GM19372 (cell line): ENCODE results near the gene RSAD2.
"Not testable (repeated sequence)": the region's sequence is repeated elsewhere in the genome, so short reads cannot be mapped to it uniquely, and the experiment has no call there.

Experiments used
- ATAC-seq: cut with Tn5 transposase; IDR thresholded peaks from one replicate; pipeline ENCODE4 v1.9.1; 2021; ENCODE audit warnings: mild to moderate bottlenecking, low read depth, moderate library complexity; ENCODE audit not compliant: unreplicated experiment

RSAD2 gene

DNA sequence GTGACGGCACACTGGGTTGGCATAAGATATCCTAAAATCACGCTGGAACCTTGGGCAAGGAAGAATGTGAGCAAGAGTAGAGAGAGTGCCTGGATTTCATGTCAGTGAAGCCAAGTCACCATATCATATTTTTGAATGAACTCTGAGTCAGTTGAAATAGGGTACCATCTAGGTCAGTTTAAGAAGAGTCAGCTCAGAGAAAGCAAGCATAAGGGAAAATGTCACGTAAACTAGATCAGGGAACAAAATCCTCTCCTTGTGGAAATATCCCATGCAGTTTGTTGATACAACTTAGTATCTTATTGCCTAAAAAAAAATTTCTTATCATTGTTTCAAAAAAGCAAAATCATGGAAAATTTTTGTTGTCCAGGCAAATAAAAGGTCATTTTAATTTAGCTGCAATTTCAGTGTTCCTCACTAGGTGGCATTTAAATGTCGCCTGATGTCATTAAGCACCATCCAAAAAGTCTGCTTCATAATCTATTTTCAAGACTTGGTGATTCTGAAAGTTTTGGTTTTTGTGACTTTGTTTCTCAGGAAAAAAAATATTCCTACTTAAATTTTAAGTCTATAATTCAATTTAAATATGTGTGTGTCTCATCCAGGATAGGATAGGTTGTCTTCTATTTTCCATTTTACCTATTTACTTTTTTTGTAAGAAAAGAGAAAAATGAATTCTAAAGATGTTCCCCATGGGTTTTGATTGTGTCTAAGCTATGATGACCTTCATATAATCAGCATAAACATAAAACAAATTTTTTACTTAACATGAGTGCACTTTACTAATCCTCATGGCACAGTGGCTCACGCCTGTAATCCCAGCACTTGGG lies 19.6 kb downstream of the RSAD2 start:
- ATAC-seq: no peak

DNA sequence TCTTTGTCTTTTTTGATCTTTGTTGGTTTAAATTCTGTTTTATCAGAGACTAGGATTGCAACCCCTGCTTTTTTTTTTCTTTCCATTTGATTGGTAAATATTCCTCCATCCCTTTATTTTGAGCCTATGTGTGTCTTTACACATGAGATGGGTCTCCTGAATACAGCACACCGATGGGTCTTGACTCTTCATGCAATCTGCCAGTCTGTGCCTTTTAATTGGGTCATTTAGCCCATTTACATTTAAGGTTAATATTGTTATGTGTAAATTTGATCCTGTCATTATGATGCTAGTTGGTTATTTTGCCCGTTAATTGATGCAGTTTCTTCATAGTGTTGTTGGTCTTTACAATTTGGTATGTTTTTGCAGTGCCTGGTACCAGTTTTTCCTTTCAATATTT lies 25.0 kb downstream of the RSAD2 start:
- ATAC-seq: not testable (repeated sequence)

DNA sequence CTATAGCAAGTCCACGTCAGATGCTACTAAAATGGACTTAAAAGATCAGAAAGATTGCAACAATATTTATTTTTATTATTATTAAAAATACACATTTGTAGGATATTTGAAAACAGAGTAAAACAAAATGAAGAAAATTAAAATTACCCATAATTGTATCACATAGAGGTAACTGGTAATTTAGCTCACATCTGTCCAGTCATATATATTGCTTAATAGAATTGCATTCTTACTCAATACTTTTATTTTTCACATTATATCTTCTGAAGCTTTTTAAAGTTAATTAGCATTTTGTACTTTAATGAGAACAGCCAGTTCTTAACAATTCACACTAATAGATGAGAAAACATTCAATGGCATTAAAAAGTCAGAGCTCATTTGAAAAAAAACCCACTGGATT lies 28.1 kb downstream of the RSAD2 start:
- no peak for ATAC-seq

DNA sequence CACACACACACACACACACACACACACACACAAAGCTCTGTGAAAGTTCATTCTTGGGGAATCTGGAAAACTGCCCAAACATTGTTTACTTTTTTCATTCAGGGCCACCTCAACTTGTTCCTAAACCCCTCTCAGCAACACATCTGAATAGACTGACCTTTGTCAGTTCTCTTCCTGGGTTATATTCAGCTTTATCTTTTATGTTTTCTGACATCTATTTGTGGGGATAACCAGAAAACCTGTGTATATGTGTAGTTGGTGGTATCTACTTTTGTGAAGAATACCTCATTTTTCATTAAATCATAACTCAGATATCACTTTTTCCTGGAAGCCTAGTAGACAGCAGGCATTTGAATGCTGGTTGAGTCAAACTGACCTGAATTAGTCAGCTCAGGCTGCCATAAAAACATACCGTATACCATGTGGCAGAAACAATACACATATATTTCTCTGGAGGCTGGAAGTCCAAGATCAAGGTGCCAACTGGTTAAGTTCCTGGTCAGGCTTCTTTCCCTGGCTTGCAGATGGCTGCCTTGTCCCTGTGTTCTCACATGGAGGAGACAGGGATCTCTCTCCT lies 28.7 kb downstream of the RSAD2 start:
- no peak for ATAC-seq

DNA sequence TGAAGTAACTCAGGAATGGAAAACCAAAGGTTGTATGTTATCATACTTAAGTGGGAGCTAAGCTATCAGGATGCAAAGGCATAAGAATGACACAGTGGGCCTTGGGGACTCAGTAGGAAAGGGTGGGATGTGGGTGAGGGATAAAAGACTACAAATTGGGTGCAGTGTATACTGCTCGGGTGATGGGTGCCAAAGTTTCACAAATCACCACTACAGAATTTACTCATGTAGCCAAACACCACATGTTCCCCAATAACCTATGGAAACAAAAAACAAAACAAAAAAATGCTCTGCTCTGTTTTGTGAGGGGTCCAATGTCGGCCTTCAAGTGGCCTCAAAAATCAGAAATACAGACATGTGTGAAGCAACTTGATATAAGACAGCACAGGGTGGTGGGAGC lies 30.7 kb downstream of the RSAD2 start:
- ATAC-seq: no peak

DNA sequence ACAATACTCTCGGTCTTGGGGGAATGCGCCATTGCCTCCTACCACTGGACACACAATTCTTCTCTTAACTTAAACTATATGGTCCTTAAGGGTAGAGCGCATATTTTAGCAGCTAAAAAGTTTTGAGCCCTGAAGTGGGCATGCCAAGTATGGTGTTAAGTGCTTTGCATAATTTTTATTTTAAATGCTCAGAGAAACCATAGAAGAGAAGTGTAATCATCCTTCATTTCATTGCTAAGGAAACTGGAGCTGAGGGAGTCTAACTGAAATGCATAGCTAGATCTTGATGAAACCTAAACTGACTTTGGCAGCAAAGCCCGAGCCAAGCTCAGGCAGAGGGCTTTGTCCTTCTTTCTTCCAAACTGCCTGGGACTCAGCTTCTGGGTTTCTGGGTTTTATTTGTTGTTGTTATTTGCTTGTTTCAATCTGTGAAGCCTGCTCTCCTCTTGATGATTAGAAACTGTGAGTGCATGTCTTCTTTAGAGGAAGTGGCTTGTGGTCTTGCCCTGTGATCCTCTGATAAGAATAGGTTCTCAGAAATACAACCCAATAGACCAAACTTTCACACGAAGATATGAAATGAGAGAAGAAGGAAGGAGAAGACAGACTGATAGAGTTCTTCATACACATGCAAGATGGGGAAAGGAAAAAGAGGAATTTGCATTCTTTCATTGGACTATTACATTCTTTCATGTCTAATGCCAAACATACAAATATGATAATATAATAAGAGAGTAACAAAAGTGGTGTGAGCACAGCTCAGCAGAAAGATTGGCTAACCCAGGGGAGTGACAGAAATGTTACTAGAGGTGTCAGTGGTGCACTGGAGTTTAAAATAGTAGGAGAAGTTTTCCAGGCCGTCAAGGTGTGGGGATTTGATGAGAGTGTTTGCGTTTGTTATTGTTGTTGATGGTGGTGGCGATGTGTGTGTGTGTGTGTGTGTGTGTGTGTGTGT lies 32.1 kb downstream of the RSAD2 start:
- ATAC-seq: peak; percentile 98

DNA sequence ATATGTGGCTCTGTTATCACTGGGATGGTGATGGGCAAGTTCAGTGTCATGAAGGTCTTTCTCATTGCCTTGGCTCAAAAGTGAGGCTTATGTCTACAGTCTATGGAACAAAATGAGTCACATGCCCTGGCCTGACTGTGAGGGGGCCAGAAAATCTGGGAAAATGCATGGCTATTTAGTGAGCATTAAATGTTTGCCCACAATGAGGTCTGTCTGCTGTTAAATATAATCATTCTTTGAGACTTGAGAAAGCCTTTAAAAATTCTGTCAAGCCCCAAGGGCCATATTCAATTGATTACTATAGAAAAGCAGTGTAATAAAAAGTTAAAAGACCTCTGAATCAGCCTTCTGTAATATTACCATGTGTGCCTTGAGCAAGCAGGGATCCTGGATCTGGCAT lies 34.1 kb downstream of the RSAD2 start:
- no peak for ATAC-seq

DNA sequence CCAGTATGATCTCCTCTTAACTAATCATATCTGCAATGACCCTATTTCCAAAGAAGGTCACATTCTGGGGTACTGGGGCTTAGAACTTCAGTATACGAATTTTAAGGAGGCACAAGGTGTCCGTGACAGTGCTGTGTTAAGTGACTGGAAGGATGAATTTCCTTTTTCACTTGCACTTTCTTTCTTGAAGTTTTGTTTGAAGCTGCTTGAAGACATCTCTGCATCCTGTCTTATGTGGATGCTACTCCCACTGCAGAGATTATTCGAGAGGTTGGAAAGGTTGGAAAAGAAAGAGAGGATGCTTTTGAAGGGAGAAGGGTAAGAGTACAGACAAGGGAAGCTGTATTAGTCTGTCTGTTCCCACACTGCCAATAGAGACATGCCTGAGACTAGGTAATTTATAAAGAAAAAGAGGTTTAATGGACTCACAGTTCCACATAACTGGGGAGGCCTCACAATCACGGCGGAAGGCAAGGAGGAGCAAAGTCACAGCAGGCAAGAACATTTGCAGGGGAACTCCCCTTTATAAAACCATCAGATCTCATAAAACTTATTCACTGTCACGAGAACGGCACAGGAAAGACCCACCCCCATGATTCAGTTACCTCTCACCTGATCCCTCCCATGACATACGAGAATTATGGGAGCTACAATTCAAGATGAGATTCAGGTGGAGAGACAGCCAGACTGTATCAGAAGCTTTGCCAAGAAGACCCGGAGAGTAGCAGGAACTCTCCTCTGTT lies 36.0 kb downstream of the RSAD2 start:
- no peak for ATAC-seq

DNA sequence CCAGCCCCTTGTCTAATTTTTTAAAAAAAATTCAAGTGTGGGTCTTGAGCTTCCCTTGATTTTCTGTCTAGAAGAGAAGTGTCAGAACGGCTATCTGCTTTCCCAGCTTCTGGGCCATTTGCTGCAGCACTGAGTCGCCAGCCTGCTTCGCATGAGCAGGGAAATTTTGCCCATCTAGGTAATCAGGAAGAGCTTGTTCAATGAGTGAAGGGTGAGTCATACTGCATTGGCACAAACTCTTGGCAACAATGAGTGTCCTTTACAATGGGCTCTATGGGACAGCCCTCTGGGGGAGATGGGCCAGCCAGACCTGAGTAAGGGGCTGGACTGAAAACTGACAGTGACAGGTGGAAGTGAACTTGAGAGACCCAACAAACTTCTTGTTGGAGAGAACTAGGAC lies 37.3 kb downstream of the RSAD2 start:
- ATAC-seq: no peak

DNA sequence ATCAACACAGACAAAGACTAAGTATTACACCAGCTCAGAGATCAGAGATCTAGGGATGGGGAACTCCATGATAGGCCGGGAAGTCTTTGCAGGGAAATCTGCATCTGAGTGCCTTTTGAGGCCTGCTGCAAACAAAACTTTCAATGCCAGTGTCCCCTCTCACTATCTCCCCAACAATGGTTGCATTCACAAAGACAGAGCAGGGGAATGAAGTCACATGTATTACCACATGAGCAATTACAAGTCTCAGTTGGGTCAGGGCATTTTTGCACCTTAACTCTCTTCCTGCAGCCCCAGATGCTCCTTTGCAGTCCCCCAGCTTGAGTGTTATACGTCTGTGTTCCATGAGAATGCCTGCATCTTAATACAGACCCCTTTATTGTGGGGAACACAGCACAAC lies 37.8 kb downstream of the RSAD2 start:
- ATAC-seq: no peak

DNA sequence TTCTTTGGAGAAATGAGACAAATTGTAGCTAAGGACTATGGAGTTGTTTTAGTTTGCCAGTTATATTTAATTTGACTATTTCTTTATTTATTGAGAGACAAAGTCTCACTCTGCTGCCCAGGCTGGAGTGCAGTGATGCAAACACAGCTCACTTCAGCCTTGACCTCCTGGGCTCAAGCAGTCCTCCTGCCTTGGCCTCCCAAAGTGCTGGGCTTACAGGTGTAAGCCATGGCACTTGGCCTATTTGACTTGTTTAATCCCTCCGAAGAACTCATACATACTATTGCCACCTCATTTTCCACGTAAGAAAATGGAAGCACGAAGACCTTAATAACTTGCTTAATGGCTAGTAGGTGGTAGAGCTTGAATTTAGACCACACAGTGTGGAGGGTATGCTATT lies 38.6 kb downstream of the RSAD2 start:
- no peak for ATAC-seq

DNA sequence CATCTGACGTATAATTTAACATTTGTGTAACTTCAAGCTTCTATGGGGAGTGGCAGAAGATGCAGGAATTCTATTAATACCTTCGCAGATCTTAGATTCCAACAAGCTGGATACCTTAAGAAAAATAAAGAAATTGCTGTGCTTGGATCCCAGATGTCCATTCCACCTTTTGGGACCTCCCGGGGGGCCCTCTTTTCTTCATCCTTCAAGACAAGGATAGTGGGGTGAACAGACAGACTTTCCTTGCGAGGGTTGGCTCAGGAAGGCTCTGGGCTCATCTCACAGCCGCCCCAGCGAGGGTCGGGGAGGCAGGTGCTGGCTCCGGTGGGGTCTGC lies 39.1 kb downstream of the RSAD2 start:
- no peak for ATAC-seq

DNA sequence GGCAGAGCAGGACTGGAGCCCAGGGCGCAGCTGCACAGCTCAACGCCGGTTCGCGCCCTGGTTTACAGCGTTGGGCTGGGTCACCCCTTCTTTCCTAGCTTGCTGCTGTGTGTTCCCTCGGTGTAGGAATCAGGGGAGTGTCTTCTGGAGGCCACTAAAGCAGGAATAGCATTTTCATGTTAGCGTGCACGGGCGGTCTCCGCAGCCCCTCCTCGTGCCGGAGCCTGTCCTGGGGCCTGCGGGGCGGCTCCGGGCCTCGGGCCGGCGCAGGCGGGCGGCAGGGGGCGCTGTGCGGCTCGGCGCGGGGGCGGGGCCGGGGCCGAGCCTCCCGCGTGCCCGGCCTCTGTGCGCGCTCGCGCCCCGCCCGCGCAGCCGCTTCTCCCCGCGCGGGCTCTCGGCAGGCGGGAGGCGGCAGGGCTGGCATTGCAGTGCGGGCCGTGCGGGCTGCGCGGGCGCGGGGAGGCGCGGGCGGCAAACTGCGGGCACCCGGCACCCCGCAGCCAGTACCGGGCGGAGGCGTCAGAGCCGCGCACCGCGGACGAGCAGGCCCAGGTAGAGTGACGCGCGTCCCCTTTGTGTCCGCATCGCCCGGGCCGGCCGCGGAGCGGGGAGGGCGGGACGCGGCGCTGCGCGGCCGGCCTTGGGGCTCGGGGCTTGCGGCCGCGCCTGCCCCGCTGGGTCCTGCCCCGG lies 39.6 kb downstream of the RSAD2 start, which contains the start of gene RNF144A:
Gene RNF144A (plus strand): TSS at position 342 of the 690 bp plus-strand sequence. CDS start 79,515 bp downstream, outside the sequence.
- peak; percentile 83 for ATAC-seq

DNA sequence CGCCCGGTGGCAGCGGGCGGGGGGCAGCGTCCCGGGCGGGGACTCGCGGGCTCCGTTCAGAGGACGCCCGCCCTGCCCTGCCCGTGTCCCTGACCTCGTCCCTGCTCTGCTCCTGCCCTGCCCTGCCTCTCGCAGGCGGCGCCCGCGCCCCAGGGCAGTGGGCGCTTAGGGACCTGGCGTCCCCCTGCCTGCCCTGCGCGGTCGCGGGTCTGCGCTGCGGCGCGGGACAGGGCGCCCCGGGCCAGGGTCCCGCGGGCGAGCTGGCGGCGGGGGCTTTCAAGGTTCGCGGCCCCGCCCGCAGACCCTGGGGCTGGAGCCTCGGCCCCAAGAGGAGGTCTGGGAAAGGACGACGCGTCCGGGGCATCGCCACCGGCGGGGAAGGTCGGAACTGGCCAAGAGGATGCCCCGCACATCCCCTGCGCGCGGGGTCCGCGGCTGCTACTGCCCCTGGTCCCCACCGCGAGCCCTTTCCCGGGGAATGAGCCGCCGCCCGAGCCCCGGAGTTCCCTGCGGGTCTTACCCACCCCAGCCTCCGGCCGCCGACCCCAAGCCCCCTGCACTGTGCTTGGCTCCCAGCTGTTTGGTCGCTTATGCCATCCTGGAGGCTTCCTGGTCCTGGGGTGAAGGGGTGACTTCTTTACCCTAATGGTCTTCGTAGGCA lies 40.3 kb downstream of the RSAD2 start:
- ATAC-seq: peak; percentile 2

DNA sequence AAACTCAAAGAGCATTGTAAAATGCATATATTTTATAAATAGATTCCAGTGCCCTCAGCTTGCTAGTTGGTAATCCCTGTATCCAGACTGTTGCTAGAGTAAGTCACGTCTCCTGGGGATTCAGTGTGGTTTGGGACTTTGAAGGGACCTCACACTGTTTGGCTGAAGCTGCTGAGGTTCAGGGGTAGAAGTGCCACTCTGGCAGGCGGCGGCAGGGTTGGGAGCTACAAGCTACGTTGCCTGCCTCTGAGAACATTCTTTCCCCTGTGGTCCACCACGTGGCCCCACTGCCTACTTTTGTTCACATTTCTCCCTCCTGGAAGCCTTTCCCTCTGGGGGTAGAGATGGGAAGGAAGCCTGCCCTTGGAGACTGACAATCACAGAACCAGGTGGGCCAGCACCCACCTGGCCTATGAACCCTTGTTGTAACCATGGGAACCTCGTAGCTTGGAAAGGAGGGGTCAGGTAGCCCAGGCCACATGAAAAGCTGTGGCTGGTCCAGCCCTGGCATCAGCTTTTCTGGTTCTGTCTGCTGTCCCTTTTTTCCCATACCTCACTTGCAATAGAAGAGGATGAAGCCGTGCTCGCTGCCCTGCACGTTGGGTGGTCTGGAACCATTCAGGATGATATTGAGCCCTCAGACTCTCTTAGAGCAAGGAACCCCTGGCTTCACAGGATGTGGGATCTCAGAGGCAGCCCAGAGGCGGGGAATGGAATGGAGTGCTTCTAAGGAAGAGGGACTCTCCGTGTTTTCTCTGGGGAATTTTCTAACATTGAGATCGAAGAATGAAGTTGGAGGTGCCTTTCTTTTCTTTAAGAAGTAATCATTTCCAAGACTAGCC lies 42.5 kb downstream of the RSAD2 start:
- ATAC-seq: no peak

DNA sequence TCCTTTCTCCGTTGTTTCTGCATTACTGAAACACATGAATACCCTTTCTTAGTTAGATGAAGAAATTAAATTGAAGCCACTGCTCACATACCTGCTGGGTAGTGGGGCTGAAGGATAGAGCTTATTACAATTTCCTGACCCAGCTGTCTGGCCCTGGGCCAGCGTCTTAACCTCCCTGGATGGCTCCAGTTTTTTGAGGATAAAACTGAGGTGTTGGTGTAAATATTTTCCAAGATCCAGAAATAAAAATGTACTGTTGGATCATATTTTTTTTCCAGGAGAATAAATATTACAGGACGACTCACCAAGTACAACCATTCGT lies 43.1 kb downstream of the RSAD2 start:
- ATAC-seq: no peak

DNA sequence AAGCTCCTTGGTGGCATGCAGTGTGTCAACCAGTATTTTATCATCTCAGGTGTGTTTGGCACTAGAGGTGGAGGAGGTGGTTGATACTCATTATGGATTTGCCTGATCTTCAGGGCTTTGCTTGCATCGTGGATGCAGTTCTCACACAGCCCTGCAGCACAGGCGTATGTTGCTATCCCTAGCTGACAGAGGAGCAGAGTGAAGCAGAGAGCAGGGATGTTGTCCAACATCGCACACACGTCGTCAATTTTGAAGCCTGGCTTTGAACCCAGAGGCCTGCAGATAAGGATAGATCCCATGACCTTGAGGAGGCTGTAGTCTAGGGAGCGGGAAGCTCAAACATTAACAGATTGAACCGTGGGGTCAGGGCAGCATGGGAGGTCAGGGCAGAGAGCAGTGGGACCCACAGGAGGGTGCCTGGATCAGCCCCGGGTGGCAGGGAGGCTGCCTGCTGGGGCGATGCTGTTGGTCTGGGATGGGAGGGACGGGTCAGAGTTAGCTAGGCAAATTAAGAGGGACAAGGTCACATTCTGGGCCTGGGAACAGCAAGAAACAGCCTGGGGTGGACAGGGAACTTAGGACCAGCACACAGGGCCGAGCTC lies 43.8 kb downstream of the RSAD2 start:
- ATAC-seq: no peak

DNA sequence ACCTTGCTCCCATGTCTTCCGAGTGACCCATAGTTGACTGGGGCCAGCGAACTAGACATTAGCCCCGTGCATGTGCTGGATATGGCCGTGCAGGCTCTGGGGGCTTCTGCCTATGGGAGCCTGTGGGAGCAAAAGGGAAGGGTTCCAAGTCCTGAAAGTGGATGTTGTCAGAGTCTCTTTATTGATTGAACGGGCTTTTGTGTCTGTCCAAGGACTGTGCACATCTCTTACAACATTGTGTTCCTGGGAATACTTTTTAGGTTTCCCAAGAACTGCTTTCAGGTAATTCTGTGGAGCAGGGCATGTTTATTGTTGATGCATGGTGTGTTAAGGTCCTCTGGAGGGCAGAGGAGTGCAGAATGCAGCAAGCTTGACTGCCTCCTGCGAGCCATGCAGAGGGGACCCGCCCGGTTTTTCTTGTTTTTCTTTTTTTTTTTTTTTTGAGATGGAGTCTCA lies 44.7 kb downstream of the RSAD2 start:
- no peak for ATAC-seq
